ENCODE data around the gene SLC25A42. TPM values are rescaled to one million over a fixed set of nuclear protein-coding genes. Genes with fewer than 3 reads are reported as not detected.

The SLC25A42 gene
- 15.8 TPM for total RNA-seq

GRCh38 chr19:19063183-19064097 lies at the start of gene SLC25A42:
SLC25A42 (plus strand) TSS chr19:19063994; CDS start chr19:19096125, 32,131 bp downstream.

GRCh38 chr19:19033426-19034203 lies 30.2 kb upstream of the SLC25A42 start, which contains the start of the genes ARMC6 and SUGP2:
ARMC6 (plus strand) TSS chr19:19033603; CDS start chr19:19034210, 607 bp downstream.
SUGP2 (minus strand) TSS chr19:19033517; CDS start chr19:19031071, 2,446 bp downstream.

GRCh38 chr19:19138109-19138981 lies 74.6 kb downstream of the SLC25A42 start, which contains the start of gene TMEM161A:
TMEM161A (minus strand) TSS chr19:19138478; CDS start chr19:19138428, 50 bp downstream.

Other genes with a start within 250 kb of the SLC25A42 start
- 119 TPM for gene UPF1, start 232.0 kb upstream of the SLC25A42 start, total RNA-seq
- gene CERS1, start 167.8 kb upstream of the SLC25A42 start, total RNA-seq: 8.6 TPM
- gene COPE, start 144.6 kb upstream of the SLC25A42 start, total RNA-seq: 103 TPM
- 55.8 TPM for gene DDX49, start 144.3 kb upstream of the SLC25A42 start, total RNA-seq
- 27.1 TPM for gene HOMER3, start 122.8 kb upstream of the SLC25A42 start, total RNA-seq
- 106 TPM for gene SUGP2, start 30.5 kb upstream of the SLC25A42 start, total RNA-seq
- gene ARMC6, start 30.4 kb upstream of the SLC25A42 start, total RNA-seq: 30.1 TPM
- gene TMEM161A, start 74.5 kb downstream of the SLC25A42 start, total RNA-seq: 13.0 TPM
- 0.33 TPM for gene MEF2B, start 106.3 kb downstream of the SLC25A42 start, total RNA-seq
- gene BORCS8, start 128.2 kb downstream of the SLC25A42 start, total RNA-seq: 11.3 TPM
- 31.6 TPM for gene RFXANK, start 128.3 kb downstream of the SLC25A42 start, total RNA-seq
- 7.6 TPM for gene NR2C2AP, start 139.4 kb downstream of the SLC25A42 start, total RNA-seq
- gene NCAN, start 148.0 kb downstream of the SLC25A42 start, total RNA-seq: 18.9 TPM
- 0.99 TPM for gene TM6SF2, start 209.3 kb downstream of the SLC25A42 start, total RNA-seq

Measured in camera-type eye (tissue), 1 donor.